H1 (cell line): ENCODE results near the gene GNG4. TPM values are rescaled to one million over a fixed set of nuclear protein-coding genes. Genes with fewer than 3 reads are reported as not detected.

ENCODE experiments used
- CEBPB ChIP-seq: IDR thresholded peaks from 2 replicates; pipeline ENCODE4 v1.6.1; 2012; ENCODE audit warnings: low read depth, low read length
- CHD7 ChIP-seq: fragments of 300-600 bp; sonication (generic); IDR thresholded peaks from 2 replicates; pipeline ENCODE4 v1.7.1; 2012; ENCODE audit warnings: low read length, moderate library complexity, mild to moderate bottlenecking, inconsistent platforms; ENCODE audit not compliant: insufficient replicate concordance
- RAD21 ChIP-seq, 2 experiments: IDR thresholded peaks in 1 of 2; conservative IDR thresholded peaks in 1 of 2; 2 replicates each; pipeline ENCODE4 v1.6.1; 2011; ENCODE audit warnings: low read depth in 2 of 2, low read length in 2 of 2, improper control_type of control experiment in 1 of 2, inconsistent platforms in 1 of 2, mild to moderate bottlenecking in 1 of 2, moderate library complexity in 1 of 2
- RFX5 ChIP-seq: IDR thresholded peaks from 2 replicates; pipeline ENCODE4 v1.6.1; 2011; ENCODE audit warnings: low read depth, low read length, improper control_type of control experiment, borderline replicate concordance
- SUZ12 ChIP-seq: fragments of 200-600 bp; sonication (generic); IDR thresholded peaks from 2 replicates; pipeline ENCODE4 v1.6.1; 2012; ENCODE audit warnings: mild to moderate bottlenecking, inconsistent platforms, low read length, moderate library complexity, mixed read lengths
- polyA plus RNA-seq, 7 experiments: library from polyadenylated mRNA; depleted of rRNA in 3 of 7; stranded (reverse) in 5 of 7; unstranded in 2 of 7; fragments of >200 nt in 5 of 7; fragments of 200-250 nt in 2 of 7; gene quantifications; 1 replicate in 5 of 7; 2 replicates in 1 of 7; 4 replicates in 1 of 7; pipeline versions ENCODE4 v1.2.1 to v1.2.3, GENCODE V29; 2011 to 2013; ENCODE audit warnings: missing spikeins in 2 of 7, mixed read lengths in 2 of 7
- total RNA-seq: library from RNA; stranded (reverse); fragmentation: NEBNext Ultra II Directional; extraction: Animal tissue kit (Norgen Biotek cat#: 25700); gene quantifications from 2 replicates; pipeline ENCODE4 v1.2.1, GENCODE V29; 2021

Gene GNG4
- total and polyA plus RNA-seq, 2 of the 8 experiments (the other 6 are each of a cell fraction or from before 2014, with no cell fraction given) = 95.5 to 96.8 TPM

GRCh38 chr1:235657747-235658526 is 8.4 kb upstream of the GNG4 start (continued):
- no peak for TF ChIP-seq RFX5
- no peak for TF ChIP-seq SUZ12
- TF ChIP-seq RAD21 (IDR thresholded peaks at IDR 0.05 in 1 of 2, conservative IDR thresholded peaks at IDR 0.05 in 1 of 2; ENCODE audit: low read depth in 2 of 2, low read length in 2 of 2) = no peak
- no peak for TF ChIP-seq CHD7
- TF ChIP-seq CEBPB = no peak
- TF ChIP-seq, all 59 proteins: peak for 0
